ENCODE data around the gene KDM8.

Gene KDM8

DNA sequence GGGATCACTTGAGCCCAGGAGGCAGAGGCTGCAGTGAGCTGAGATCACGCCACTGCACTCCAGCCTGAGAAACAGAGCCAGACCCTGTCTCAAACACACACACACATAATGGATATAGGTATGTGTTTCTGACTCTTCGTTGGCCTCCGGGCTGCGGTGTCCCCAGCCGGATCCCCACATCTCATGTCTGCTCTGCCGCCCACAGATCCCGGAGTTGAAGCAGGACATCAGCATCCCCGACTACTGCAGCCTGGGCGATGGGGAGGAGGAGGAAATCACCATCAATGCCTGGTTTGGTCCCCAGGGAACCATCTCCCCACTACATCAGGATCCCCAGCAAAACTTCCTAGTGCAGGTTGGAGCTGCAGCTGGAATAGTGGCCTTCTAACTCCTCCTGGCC lies 15.4 kb downstream of the KDM8 start:
- Histone ChIP-seq H3K36me3 (ENCODE audit: control insufficient read depth, insufficient read depth, low read length) (peaks cover 3% of the 10 kb centered on the region), H2BK5ac (ENCODE audit: low read length) (no peak overlapping the region), H4K8ac (ENCODE audit: low read depth, low read length) (no peak overlapping the region), H3K79me1 (ENCODE audit: low read length) (no peaks in the 10 kb centered on the region), H3K27me3 (ENCODE audit: insufficient read depth, low read length, poor library complexity) (no peaks in the 10 kb centered on the region), H3K4me1 (ENCODE audit: control insufficient read depth, low read depth, low read length) (no peaks in the 10 kb centered on the region), H2BK120ac (ENCODE audit: low read depth, low read length) (no peak overlapping the region), H3K27ac (ENCODE audit: low read depth, low read length) (no peak overlapping the region), H3K4me2 (ENCODE audit: low read length) (no peak overlapping the region), H3K79me2 (ENCODE audit: control insufficient read depth, insufficient read depth, low read length) (no peaks in the 10 kb centered on the region), H3K23ac (ENCODE audit: low read length) (no peak overlapping the region), H3K18ac (ENCODE audit: low read length) (no peak overlapping the region), H2AK5ac (ENCODE audit: low read length) (no peak overlapping the region), H3K9ac (ENCODE audit: low read length) (no peak overlapping the region), H3K56ac (ENCODE audit: low read length) (no peak overlapping the region), H2BK15ac (replicated peaks; ENCODE audit: low read depth) (no peak overlapping the region), H4K5ac (ENCODE audit: low read length) (no peak overlapping the region), H3K4ac (ENCODE audit: low read depth, low read length) (no peak overlapping the region), H3K4me3 (ENCODE audit: low read length) (no peak overlapping the region)
- no CpG with 5 or more reads among the region's 9 CpGs for WGBS (ENCODE audit: extremely low coverage, insufficient coverage, low lambda C conversion rate)
- DNase-seq, result no peak

DNA sequence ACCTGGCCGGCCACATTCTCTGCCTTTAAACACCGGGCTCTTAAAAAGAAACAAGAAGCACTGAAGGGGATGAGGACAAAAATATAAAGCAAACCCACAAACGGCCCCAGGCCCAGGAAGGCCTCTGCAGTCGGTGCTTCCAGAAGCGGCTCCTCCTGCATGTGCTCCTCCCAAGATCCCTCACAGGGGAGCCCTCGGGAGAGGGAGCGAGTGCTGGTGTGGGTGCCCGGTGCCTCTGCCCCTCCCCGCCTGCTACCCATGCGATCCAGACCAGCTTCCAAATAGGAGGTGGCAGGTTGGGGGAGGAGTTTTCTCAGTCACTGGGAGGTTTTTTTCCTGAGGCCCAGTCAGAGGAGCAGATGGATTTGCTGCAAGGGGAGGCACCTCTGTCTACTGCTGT lies 15.8 kb downstream of the KDM8 start:
- Histone ChIP-seq H3K4me1 (ENCODE audit: control insufficient read depth, low read depth, low read length) (no peaks in the 10 kb centered on the region), H3K79me2 (ENCODE audit: control insufficient read depth, insufficient read depth, low read length) (no peaks in the 10 kb centered on the region), H3K79me1 (ENCODE audit: low read length) (no peaks in the 10 kb centered on the region), H3K36me3 (ENCODE audit: control insufficient read depth, insufficient read depth, low read length) (peaks cover 3% of the 10 kb centered on the region), H2AK5ac (ENCODE audit: low read length) (no peak overlapping the region), H3K18ac (ENCODE audit: low read length) (no peak overlapping the region), H2BK5ac (ENCODE audit: low read length) (no peak overlapping the region), H3K23ac (ENCODE audit: low read length) (no peak overlapping the region), H2BK15ac (replicated peaks; ENCODE audit: low read depth) (no peak overlapping the region), H4K5ac (ENCODE audit: low read length) (no peak overlapping the region), H3K56ac (ENCODE audit: low read length) (no peak overlapping the region), H3K27ac (ENCODE audit: low read depth, low read length) (no peak overlapping the region), H3K4me2 (ENCODE audit: low read length) (no peak overlapping the region), H4K8ac (ENCODE audit: low read depth, low read length) (no peak overlapping the region), H3K27me3 (ENCODE audit: insufficient read depth, low read length, poor library complexity) (no peaks in the 10 kb centered on the region), H3K4ac (ENCODE audit: low read depth, low read length) (no peak overlapping the region), H3K9ac (ENCODE audit: low read length) (no peak overlapping the region), H3K4me3 (ENCODE audit: low read length) (no peak overlapping the region), H2BK120ac (ENCODE audit: low read depth, low read length) (no peak overlapping the region)
- DNase-seq, result no peak
- no CpG with 5 or more reads among the region's 10 CpGs for WGBS (ENCODE audit: extremely low coverage, insufficient coverage, low lambda C conversion rate)

GRCh38 chr16:27220120-27220519 lies 16.8 kb downstream of the KDM8 start:
- H2BK5ac ChIP-seq (ENCODE audit: low read length), result no peak overlapping the region
- no peak for DNase-seq
- H3K9ac ChIP-seq (ENCODE audit: low read length), result no peak overlapping the region
- H3K18ac ChIP-seq (ENCODE audit: low read length), result no peak overlapping the region
- no peak overlapping the region for H2AK5ac ChIP-seq (ENCODE audit: low read length)
- H3K36me3 ChIP-seq (ENCODE audit: control insufficient read depth, insufficient read depth, low read length), result no peaks in the 10 kb centered on the region
- H2BK15ac ChIP-seq (replicated peaks; ENCODE audit: low read depth), result no peak overlapping the region
- no peak overlapping the region for H3K4me2 ChIP-seq (ENCODE audit: low read length)
- H3K4ac ChIP-seq (ENCODE audit: low read depth, low read length), result no peak overlapping the region
- H3K27ac ChIP-seq (ENCODE audit: low read depth, low read length), result no peak overlapping the region
- no peak overlapping the region for H3K4me3 ChIP-seq (ENCODE audit: low read length)
- H3K56ac ChIP-seq (ENCODE audit: low read length), result no peak overlapping the region
- no CpG with 5 or more reads among the region's 9 CpGs for WGBS (ENCODE audit: extremely low coverage, insufficient coverage, low lambda C conversion rate)
- no peak overlapping the region for H4K5ac ChIP-seq (ENCODE audit: low read length)
- H4K8ac ChIP-seq (ENCODE audit: low read depth, low read length), result no peak overlapping the region
- no peak overlapping the region for H2BK120ac ChIP-seq (ENCODE audit: low read depth, low read length)
- H3K23ac ChIP-seq (ENCODE audit: low read length), result no peak overlapping the region
- H3K27me3 ChIP-seq (ENCODE audit: insufficient read depth, low read length, poor library complexity), result no peaks in the 10 kb centered on the region
- H3K79me1 ChIP-seq (ENCODE audit: low read length), result no peaks in the 10 kb centered on the region
- no peaks in the 10 kb centered on the region for H3K4me1 ChIP-seq (ENCODE audit: control insufficient read depth, low read depth, low read length)
- H3K79me2 ChIP-seq (ENCODE audit: control insufficient read depth, insufficient read depth, low read length), result no peaks in the 10 kb centered on the region

DNA sequence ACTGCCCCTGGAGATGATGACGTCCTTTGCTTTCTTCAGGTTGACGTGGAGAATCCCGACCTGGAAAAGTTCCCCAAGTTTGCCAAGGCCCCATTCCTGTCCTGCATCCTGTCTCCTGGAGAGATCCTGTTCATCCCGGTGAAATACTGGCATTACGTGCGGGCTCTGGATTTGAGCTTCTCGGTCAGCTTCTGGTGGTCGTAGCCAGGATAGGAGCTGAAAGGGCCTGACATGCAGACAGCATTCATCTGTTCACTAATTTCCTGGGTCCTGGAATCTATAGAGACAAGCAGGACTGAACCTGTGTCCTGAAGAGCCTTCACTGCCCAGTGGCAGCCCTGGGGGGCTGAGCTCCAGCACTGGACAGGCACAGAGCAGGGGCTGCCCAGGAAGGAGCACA lies 17.2 kb downstream of the KDM8 start:
- H3K79me1 ChIP-seq (ENCODE audit: low read length), result no peaks in the 10 kb centered on the region
- no peak overlapping the region for H3K9ac ChIP-seq (ENCODE audit: low read length)
- no peak overlapping the region for H4K5ac ChIP-seq (ENCODE audit: low read length)
- H3K27me3 ChIP-seq (ENCODE audit: insufficient read depth, low read length, poor library complexity), result no peaks in the 10 kb centered on the region
- H4K8ac ChIP-seq (ENCODE audit: low read depth, low read length), result no peak overlapping the region
- WGBS (ENCODE audit: extremely low coverage, insufficient coverage, low lambda C conversion rate), result no CpG with 5 or more reads among the region's 8 CpGs
- H3K4me2 ChIP-seq (ENCODE audit: low read length), result no peak overlapping the region
- H2BK15ac ChIP-seq (replicated peaks; ENCODE audit: low read depth), result no peak overlapping the region
- H3K4me1 ChIP-seq (ENCODE audit: control insufficient read depth, low read depth, low read length), result no peaks in the 10 kb centered on the region
- H3K4me3 ChIP-seq (ENCODE audit: low read length), result no peak overlapping the region
- no peak overlapping the region for H3K56ac ChIP-seq (ENCODE audit: low read length)
- H3K36me3 ChIP-seq (ENCODE audit: control insufficient read depth, insufficient read depth, low read length), result no peaks in the 10 kb centered on the region
- no peak overlapping the region for H2BK120ac ChIP-seq (ENCODE audit: low read depth, low read length)
- H2AK5ac ChIP-seq (ENCODE audit: low read length), result no peak overlapping the region
- H3K18ac ChIP-seq (ENCODE audit: low read length), result no peak overlapping the region
- no peaks in the 10 kb centered on the region for H3K79me2 ChIP-seq (ENCODE audit: control insufficient read depth, insufficient read depth, low read length)
- H3K4ac ChIP-seq (ENCODE audit: low read depth, low read length), result no peak overlapping the region
- H3K27ac ChIP-seq (ENCODE audit: low read depth, low read length), result no peak overlapping the region
- no peak overlapping the region for H2BK5ac ChIP-seq (ENCODE audit: low read length)
- H3K23ac ChIP-seq (ENCODE audit: low read length), result no peak overlapping the region
- no peak for DNase-seq

DNA sequence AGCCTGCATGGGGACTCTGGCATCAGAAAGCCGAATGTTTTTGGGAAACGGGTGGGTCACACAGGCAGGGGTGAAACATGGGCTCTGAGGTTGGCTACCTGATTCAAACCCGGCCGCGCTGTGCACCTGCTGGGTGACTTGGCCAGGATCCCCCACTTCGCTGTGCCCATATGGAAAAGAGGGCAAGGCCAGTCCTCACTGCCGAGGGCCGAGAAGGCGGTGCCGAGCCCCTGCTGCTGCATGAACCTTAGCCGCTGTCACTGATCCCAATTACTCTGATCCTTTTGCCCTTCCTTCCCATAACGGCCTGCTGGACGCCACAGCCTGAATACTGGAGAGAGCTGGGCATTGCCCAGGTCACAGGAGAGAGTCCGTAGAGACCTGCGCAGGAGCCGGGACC lies 17.7 kb downstream of the KDM8 start:
- Histone ChIP-seq H2BK15ac (replicated peaks; ENCODE audit: low read depth) (no peak overlapping the region), H2BK5ac (ENCODE audit: low read length) (no peak overlapping the region), H2AK5ac (ENCODE audit: low read length) (no peak overlapping the region), H3K18ac (ENCODE audit: low read length) (no peak overlapping the region), H3K9ac (ENCODE audit: low read length) (no peak overlapping the region), H2BK120ac (ENCODE audit: low read depth, low read length) (no peak overlapping the region), H3K4me1 (ENCODE audit: control insufficient read depth, low read depth, low read length) (no peaks in the 10 kb centered on the region), H3K27ac (ENCODE audit: low read depth, low read length) (no peak overlapping the region), H3K27me3 (ENCODE audit: insufficient read depth, low read length, poor library complexity) (no peaks in the 10 kb centered on the region), H3K4ac (ENCODE audit: low read depth, low read length) (no peak overlapping the region), H3K79me2 (ENCODE audit: control insufficient read depth, insufficient read depth, low read length) (no peaks in the 10 kb centered on the region), H3K4me2 (ENCODE audit: low read length) (no peak overlapping the region), H3K79me1 (ENCODE audit: low read length) (no peaks in the 10 kb centered on the region), H3K36me3 (ENCODE audit: control insufficient read depth, insufficient read depth, low read length) (no peaks in the 10 kb centered on the region), H3K23ac (ENCODE audit: low read length) (no peak overlapping the region), H4K8ac (ENCODE audit: low read depth, low read length) (no peak overlapping the region), H3K56ac (ENCODE audit: low read length) (no peak overlapping the region), H3K4me3 (ENCODE audit: low read length) (no peak overlapping the region), H4K5ac (ENCODE audit: low read length) (no peak overlapping the region)
- no peak for DNase-seq
- no CpG with 5 or more reads among the region's 16 CpGs for WGBS (ENCODE audit: extremely low coverage, insufficient coverage, low lambda C conversion rate)

DNA sequence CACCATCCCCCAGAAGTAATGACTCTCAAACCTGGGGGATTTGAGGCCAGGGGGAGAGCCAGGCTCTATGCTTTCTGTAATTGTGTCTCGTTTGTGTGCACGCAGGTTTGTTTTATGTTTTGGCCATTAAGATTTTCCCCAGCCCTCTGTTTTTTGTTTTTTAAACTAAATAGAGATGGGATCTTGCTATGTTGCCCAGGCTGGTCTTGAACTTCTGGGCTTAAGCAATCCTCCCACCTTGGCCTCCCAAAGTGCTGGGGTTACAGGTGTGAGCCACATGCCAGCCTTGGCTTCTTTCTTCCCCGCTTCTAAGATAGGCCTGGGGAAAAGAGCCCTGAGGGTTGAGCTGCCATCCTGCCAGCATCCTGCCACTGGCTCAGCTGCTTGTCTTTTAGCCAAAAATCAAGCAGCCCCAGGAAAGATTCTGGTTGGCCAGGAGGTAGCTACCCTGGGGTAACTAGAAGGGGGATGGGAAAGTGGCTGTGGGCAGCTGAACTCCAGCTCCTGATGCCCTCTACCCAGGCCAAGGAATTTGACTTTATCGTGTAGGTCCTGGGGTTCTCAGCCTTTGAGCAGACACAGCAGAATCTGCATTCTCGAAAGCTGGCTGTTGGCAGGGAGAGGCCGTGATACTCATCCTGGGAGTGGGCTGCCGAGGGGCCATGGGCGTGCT lies 18.4 kb downstream of the KDM8 start:
- no peaks in the 10 kb centered on the region for H3K79me2 ChIP-seq (ENCODE audit: control insufficient read depth, insufficient read depth, low read length)

More for the DNA sequence above, 18.4 kb downstream of the KDM8 start:
- Histone ChIP-seq H2BK15ac (replicated peaks; ENCODE audit: low read depth) (no peak overlapping the region), H4K8ac (ENCODE audit: low read depth, low read length) (no peak overlapping the region), H2AK5ac (ENCODE audit: low read length) (no peak overlapping the region), H3K56ac (ENCODE audit: low read length) (no peak overlapping the region), H3K18ac (ENCODE audit: low read length) (no peak overlapping the region), H3K4ac (ENCODE audit: low read depth, low read length) (no peak overlapping the region), H3K4me1 (ENCODE audit: control insufficient read depth, low read depth, low read length) (no peaks in the 10 kb centered on the region), H3K27ac (ENCODE audit: low read depth, low read length) (no peak overlapping the region), H4K5ac (ENCODE audit: low read length) (no peak overlapping the region), H3K9ac (ENCODE audit: low read length) (no peak overlapping the region), H2BK5ac (ENCODE audit: low read length) (no peak overlapping the region), H3K4me2 (ENCODE audit: low read length) (no peak overlapping the region), H3K4me3 (ENCODE audit: low read length) (no peak overlapping the region), H2BK120ac (ENCODE audit: low read depth, low read length) (no peak overlapping the region), H3K79me1 (ENCODE audit: low read length) (no peaks in the 10 kb centered on the region), H3K23ac (ENCODE audit: low read length) (no peak overlapping the region), H3K36me3 (ENCODE audit: control insufficient read depth, insufficient read depth, low read length) (no peaks in the 10 kb centered on the region), H3K27me3 (ENCODE audit: insufficient read depth, low read length, poor library complexity) (no peaks in the 10 kb centered on the region)
- whole genome bisulfite sequencing (ENCODE audit: extremely low coverage, insufficient coverage, low lambda C conversion rate), result no CpG with 5 or more reads among the region's 8 CpGs
- DNase-seq, result no peak
